ENCODE results near the gene TMEM204.

TMEM204 gene

GRCh38 chr16:1533443-1533951, at the start of gene TMEM204:
Gene TMEM204 (plus strand): TSS chr16:1533666. CDS start chr16:1534276, 610 bp downstream.
- DNase-seq, result no peak

DNA sequence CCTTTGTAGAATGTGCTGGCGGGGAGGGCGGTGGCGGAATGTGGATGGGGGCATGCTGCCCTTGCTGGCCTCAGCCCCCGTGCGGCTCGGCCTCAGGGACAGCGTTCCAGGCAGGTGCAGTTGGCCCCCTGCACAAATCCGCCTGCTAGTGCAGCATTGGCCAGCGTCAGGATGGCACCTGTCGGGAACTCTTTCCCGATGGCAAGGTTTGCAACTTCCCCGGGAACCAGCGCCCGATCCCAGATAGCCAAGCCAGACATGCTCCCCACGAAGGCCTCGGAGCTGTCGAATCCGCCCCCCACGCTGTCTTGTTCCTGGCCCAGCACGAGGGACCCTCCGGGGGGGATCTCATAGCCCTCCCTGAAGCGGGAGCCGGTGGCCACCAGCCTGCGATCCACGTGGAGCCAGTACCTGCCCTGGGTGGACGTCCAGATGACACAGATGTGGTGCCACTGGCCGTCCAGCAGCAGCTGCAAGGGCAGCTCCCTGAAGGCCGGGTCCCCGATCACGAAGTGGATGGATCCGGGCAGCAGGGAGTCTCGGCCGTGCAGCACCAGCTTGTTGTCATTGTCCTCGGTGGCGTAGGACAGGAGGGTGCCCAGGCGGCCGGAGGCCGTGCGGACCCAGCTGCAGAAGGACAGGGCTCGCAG, 47.5 kb upstream of the TMEM204 start:
- DNase-seq, result no peak

DNA sequence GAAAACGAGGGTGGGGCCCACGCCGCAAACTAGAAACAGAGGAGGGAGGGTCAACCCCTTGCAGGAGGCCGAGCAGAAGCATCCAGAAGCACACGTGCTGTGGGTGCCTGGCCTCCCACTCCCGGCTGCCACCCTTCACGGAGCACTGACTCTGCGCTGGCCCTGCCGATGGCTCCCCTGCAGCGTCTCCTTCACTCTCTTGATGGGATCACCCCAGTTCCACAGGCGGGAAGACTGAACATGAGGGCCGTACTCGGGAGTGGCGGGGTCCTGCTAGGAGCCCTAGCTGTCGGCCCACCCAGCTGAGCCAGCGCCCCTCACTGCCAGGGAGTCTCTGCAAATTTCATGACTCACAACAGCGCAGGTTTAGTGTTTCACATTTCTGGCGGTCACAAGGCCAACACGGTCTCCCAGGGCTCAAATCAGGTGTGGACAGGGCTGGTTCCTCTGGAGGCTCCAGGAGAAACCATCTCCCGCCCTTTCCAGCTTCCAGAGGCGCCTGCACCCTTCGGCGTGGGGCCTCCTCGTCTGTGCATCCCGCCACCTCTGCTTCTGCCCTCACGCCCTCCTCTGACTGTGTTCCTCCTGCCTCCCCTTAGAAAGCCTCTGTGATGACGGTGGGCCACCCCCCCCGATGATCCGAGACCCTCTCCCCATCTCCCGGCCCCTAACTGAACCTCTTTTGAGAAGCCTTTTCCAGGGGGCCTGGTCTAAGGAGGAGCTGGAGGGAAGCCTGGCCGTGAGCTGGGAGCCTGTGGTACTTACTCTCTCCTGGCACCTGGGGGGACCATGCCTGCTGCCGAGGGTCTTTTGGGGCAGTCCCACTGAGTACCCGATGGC, 46.7 kb upstream of the TMEM204 start:
- no peak for DNase-seq

- no peak for DNase-seq
Measured at GRCh38 chr16:1487395-1488053, 45.9 kb upstream of the TMEM204 start.

DNA sequence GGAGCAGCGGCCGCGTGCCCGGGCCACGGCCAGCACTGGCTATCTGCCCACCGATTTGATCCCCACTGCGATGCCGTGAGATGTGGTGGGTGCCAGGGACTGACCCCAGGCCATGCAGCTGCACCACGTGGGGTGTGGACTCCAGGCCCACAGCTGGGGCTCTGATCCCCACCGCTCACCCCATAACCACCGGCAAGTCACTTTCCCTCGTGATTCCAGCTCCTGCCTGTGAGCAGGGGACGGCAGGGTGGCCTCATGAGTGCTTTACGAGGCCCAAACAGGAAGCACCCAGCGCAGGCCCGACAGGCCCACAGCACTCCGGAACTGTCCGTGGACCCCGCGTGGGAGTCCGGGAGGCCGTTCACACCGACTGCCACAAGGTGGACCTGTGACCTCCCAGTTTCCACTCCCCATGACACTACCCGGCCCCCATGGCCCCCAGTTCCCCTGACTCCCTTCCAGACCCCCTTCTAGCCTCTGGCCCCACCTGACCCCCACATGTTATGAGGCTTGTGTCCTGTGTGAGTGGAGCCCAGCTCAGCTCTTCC, 45.3 kb upstream of the TMEM204 start:
- no peak for DNase-seq

DNA sequence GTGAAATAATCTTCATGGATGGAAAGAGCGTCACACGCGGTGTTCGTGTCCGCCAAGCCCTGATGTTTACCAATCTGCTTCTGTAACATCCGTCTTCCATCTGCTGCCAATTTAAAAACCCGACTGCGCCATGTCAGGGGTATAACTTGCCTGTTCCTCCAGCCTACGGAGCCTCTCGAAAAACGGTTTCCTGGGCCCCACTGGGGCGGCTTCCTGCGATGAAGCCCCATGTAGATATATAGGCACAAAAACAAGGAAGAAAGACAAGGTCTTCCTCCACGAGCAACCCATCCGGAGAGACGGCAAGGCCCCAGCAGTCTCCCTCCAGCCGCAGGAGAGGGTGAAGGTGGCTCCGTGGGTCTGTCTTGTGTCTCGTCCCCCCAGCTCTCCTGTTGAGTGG, 44.8 kb upstream of the TMEM204 start, which contains the start of gene PTX4:
Gene PTX4, minus strand, starts transcription at position 326 of the 400 bp plus-strand sequence. Its CDS starts 35 bp downstream, at position 291.
- no peak for DNase-seq

- no peak for DNase-seq
Measured at GRCh38 chr16:1489077-1489476, 44.4 kb upstream of the TMEM204 start.

DNA sequence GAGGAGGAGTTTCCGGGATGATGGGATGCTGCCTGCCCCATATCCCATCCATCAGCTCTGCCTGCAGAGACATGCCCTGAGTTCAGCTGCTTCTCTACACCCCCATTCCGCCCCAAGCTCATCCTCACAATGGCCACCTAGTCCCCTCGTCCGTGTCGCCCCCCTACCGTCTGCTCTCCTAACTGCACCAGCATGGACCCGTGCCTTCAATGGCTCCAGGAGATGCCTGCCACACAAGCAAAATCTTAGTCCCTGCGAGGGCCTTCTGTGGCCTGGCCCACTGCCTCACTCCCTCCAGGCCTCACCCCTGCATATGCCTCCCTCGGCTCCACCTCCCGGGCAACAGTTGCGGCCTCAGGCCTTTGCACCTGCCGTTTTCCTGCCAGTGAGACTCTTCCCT, 42.1 kb upstream of the TMEM204 start:
- no peak for DNase-seq

GRCh38 chr16:1492082-1492922, 41.2 kb upstream of the TMEM204 start:
- DNase-seq, result no peak

- peak; percentile 64 for DNase-seq
Measured at GRCh38 chr16:1492923-1493745, 40.3 kb upstream of the TMEM204 start, which contains the start of gene TELO2. Gene TELO2 (plus strand): TSS chr16:1493360. CDS start chr16:1494282, 922 bp downstream.

- no peak for DNase-seq
Measured at GRCh38 chr16:1493746-1494094, 39.7 kb upstream of the TMEM204 start.

DNA sequence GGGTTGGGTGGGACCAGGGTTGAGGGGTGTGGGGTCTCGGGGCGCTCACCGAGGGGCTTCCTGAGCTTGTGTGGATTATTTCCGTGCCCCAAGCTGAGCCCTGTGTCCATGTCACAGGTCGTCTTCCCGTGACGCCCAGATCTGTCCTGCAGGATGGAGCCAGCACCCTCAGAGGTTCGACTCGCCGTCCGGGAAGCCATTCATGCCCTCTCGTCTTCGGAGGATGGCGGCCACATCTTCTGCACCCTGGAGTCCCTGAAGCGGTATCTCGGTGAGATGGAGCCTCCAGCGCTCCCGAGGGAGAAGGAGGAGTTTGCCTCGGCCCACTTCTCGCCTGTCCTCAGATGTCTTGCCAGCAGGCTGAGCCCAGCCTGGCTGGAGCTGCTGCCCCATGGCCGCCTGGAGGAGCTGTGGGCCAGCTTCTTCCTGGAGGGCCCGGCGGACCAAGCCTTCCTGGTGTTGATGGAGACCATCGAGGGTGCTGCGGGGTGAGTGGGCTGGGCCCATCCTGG, 39.3 kb upstream of the TMEM204 start:
- no peak for DNase-seq

DNA sequence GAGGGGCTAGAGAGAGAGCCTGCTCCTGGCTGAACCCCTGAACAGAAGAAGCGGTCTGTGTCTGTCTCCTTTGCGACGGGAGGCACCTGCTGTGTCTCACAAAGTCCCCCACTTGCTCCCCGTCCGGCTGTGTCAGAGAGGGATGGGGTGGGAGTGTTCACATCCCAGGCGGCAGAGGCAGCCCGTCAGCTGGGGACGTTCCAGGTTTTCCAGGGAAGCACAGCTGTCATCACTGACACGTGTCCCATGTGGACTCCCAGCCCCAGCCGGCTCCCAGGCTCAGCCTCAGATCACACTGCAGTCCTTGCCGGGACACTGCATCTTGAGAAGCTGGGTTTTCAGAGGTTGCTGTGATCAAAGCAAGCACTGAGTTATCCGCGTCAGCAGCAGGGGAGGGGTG, 38.8 kb upstream of the TMEM204 start:
- DNase-seq, result no peak

- DNase-seq, result no peak
Measured at GRCh38 chr16:1495211-1495888, 38.1 kb upstream of the TMEM204 start.

DNA sequence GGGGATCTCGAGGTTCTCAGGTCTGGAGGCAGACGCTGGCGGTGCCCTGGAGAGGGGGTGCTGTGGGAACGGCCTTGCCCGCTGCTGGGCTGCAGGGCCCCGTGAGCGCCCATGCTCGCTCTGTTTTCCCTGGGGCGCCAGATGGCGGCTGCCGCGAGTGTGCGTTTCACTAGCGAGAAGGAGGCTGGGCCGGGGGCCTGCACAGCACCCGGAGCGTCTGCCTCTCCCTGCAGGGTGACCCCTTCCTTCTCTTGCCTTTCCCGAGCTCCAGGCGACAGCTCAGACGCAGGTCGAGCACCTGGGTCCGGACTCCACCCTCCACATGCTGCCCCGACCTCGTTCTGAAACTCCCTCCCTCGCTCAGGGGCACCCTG, 37.6 kb upstream of the TMEM204 start:
- no peak for DNase-seq

GRCh38 chr16:1496464-1496863, 37.0 kb upstream of the TMEM204 start:
- no peak for DNase-seq

DNA sequence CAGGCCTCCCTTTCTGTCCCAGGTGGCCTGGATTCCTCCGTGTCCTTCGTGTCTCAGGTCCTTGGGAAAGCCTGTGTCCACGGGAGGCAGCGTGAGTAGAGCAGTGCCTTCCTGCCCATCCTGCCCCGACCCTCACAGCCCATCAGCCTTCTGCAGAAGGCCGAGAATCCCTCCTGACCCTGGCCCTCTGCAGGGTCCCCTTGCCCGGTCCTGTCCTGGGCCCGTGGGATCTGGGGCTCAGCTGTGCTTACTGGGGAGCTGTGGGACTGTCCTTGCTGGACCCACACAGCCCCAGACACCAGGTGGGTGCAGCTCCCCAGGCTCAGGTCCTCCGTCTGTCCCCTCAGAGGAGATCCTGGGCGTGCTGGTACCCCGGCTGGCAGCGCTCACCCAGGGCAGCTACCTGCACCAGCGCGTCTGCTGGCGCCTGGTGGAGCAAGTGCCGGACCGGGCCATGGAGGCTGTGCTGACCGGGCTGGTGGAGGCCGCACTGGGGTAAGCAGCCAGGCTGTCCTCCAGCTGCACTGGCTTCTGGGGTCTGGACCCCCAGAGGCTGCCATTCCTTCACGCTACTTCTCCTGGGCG, 36.4 kb upstream of the TMEM204 start:
- no peak for DNase-seq

- DNase-seq, result no peak
Measured at GRCh38 chr16:1498899-1499676, 34.4 kb upstream of the TMEM204 start.

DNA sequence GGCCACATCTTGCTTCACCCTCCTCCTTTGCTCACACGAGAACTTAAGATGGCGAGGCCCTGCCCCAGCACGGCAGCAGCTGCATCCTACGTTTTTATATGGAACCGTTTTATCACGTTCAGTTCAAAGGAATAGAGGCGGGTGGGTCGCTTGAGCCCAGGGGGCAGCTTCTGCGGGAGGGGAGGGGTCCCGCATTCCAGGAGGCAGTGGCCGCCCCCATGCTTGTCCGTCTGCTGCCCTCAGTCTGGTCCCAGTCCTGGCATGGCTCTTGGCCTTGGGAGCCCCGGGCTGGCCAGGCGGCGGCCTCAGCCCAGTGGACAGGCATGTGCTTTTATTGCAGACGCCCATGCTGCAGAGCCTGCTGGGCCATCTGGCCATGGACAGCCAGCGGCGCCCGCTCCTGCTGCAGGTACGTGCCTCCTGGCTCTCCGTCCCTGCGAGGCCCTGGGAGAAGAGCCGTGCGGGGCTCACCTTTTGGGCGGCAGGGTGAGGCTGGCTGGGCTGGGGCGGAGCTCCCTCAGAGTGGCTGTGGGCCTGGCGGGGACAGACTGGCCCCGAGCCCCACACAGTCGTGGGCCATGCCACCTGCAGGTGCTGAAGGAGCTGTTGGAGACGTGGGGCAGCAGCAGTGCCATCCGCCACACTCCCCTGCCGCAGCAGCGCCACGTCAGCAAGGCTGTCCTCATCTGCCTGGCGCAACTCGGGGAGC, 33.6 kb upstream of the TMEM204 start:
- DNase-seq, result no peak
